HCT116 (cell line): ENCODE data around the gene METTL25B.

Source experiments
- CEBPB ChIP-seq: IDR thresholded peaks from 2 replicates; pipeline ENCODE4 v1.6.1; 2012; ENCODE audit warnings: low read depth
- POLR2A ChIP-seq: IDR thresholded peaks from 2 replicates; pipeline ENCODE4 v1.7.0; 2011; ENCODE audit warnings: borderline replicate concordance; ENCODE audit not compliant: insufficient read depth, insufficient read length; ENCODE audit errors: extremely low read depth
- TF ChIP-seq, protein P1 (sequence below), 3 experiments: fragments of 200-600 bp in 1 of 3; sonication (generic) in 1 of 3; IDR thresholded peaks in 2 of 3; conservative IDR thresholded peaks in 1 of 3; 2 replicates each; pipeline ENCODE4 v1.5.1; 2012 to 2017; ENCODE audit warnings: low read depth in 2 of 3, low read length in 2 of 3, antibody characterized with exemption in 1 of 3, borderline replicate concordance in 1 of 3, control low read depth in 1 of 3, mild to moderate bottlenecking in 1 of 3, mixed read lengths in 1 of 3, mixed run types in 1 of 3, moderate library complexity in 1 of 3; ENCODE audit not compliant: insufficient read depth in 1 of 3

DNA sequence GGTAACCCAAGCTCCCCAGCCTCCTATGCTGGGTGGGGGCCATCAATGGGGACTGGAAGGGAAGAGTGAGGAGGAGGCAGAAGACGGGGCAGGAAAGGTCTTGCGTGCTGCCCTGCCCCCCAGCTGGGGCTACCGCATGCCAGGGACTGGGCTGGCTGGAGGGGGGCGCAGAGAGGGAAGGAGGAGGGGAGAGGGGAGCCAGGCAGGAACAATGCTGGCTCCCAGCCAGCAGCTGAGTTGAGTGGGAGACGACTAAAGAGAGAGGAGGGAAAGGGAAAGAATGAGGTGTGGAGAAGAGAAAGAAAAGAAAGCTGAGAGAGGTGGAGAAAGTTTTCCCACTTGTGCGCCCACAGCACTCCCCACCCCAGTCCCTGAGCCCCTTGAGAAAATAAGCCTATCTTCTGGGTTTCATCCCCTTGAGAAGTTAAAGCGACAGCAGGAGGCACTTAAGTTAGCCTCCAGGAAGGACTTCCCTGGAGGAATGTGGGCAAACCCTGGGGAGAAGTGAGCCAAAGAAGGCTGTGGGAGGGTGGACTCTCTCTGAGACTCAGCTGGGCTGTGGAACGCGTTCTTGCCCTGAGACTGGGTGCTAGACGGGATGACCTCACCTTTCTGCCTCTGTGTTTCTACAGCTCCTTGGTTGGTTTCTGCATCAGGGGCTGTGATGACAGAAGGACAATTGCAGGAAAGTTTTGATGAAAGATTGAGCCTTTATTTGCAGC is 38.2 kb upstream of the METTL25B start:
- TF ChIP-seq, protein P1, sequence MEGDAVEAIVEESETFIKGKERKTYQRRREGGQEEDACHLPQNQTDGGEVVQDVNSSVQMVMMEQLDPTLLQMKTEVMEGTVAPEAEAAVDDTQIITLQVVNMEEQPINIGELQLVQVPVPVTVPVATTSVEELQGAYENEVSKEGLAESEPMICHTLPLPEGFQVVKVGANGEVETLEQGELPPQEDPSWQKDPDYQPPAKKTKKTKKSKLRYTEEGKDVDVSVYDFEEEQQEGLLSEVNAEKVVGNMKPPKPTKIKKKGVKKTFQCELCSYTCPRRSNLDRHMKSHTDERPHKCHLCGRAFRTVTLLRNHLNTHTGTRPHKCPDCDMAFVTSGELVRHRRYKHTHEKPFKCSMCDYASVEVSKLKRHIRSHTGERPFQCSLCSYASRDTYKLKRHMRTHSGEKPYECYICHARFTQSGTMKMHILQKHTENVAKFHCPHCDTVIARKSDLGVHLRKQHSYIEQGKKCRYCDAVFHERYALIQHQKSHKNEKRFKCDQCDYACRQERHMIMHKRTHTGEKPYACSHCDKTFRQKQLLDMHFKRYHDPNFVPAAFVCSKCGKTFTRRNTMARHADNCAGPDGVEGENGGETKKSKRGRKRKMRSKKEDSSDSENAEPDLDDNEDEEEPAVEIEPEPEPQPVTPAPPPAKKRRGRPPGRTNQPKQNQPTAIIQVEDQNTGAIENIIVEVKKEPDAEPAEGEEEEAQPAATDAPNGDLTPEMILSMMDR (IDR thresholded peaks at IDR 0.05 in 2 of 3, conservative IDR thresholded peaks at IDR 0.05 in 1 of 3; ENCODE audit: borderline replicate concordance in 1 of 3, insufficient read depth in 1 of 3, low read depth in 2 of 3, low read length in 2 of 3) = no peak
- TF ChIP-seq CEBPB (no peak), POLR2A (no peak)
